Mucosa of stomach (tissue), 1 donor: ENCODE data around the gene SUPT5H.
A peak's percentile ranks its signal among the peaks of the same experiment; 100 is the strongest.

Source experiments
- H3K27me3 ChIP-seq: one replicate; pipeline ENCODE4 v1.7.0; 2013; ENCODE audit warnings: mild to moderate bottlenecking, low read length; ENCODE audit not compliant: control insufficient read depth, insufficient read depth
- H3K36me3 ChIP-seq: one replicate; pipeline ENCODE4 v1.7.0; 2013; ENCODE audit warnings: low read length; ENCODE audit not compliant: control insufficient read depth, insufficient read depth
- H3K4me1 ChIP-seq: one replicate; pipeline ENCODE4 v1.7.0; 2013; ENCODE audit warnings: mild to moderate bottlenecking, low read length; ENCODE audit not compliant: control insufficient read depth, insufficient read depth
- H3K4me3 ChIP-seq: one replicate; pipeline ENCODE4 v1.7.0; 2013; ENCODE audit warnings: low read length
- H3K9ac ChIP-seq: one replicate; pipeline ENCODE4 v1.7.0; 2013; ENCODE audit warnings: mild to moderate bottlenecking, low read length, moderate library complexity
- H3K9me3 ChIP-seq: one replicate; pipeline ENCODE4 v1.7.0; 2013; ENCODE audit warnings: mild to moderate bottlenecking, low read length, moderate library complexity; ENCODE audit not compliant: control insufficient read depth
- donor health status: Pancreatic carcinoma.

Gene SUPT5H

DNA sequence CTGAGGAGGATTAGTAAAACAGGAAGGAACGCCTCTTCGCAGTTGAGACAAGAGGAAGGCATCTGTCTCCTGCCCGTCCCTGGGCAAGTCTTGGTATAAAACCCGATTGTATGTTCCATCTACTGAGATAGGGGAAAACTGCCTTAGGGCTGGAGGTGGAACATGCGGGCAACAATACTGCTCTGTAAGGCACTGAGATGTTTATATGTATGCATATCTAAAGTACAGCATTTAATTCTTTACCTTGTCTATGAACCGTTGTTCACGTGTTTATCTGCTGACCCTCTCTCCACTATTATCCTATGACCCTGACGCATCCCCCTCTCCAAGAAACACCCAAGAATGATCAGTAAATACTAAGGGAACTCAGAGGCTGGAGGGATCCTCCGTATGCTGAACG is 34.5 kb downstream of the SUPT5H start:
- Histone ChIP-seq H3K9me3 (no peaks in the 10 kb centered on the region), H3K4me1 (peaks cover 15% of the 10 kb centered on the region), H3K9ac (peak overlapping the region; percentile 95), H3K36me3 (no peaks in the 10 kb centered on the region), H3K27me3 (no peaks in the 10 kb centered on the region), H3K4me3 (peak overlapping the region; percentile 97)

DNA sequence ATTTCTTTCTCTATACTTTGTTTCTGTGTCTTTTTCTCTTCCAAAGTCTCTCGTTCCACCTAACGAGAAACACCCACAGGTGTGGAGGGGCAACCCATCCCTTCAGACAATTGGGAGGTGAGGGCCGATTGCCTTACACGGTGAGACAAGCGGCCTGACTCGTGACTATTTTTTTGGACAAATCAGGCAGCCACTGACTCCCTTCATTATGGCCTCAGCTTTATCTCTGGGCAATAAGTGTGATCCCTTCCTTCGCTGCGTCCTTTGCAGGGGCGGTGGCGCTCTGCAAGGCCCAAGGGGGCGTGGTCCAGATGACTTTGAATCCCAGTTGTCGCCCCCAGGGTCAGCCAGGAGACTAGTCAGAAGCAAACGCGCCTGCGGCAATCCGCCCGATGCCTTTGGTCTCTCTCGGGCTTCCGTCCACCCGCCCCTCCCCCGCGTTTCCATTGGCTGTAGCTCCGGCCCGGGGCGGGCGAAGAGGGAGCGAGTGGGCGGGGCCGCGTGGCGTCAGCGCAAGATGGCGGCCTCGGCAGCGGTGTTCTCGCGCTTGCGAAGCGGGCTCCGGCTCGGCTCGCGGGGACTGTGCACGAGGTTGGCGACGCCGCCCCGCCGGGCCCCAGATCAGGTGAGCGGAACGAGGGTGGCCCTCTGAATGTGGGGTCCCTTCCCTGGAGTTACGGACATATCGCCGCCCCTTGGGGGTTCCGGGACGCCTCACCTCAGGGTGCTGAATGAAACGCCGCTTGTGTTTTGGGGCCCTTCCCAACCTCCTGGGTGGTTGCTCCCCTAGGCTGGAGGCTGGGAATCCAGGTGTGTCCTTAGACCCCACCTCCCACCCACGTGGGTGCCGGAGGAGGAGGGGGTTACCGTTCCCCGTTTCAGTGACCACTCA is 35.2 kb downstream of the SUPT5H start, which contains the start of gene TIMM50:
TIMM50 (plus strand) TSS at position 502 of the 892 bp plus-strand sequence; CDS start at position 518, 16 bp downstream.
- no peaks in the 10 kb centered on the region for H3K27me3 ChIP-seq
- H3K4me1 ChIP-seq, result peaks cover 15% of the 10 kb centered on the region
- no peaks in the 10 kb centered on the region for H3K36me3 ChIP-seq
- peak within 1 kb of the TSS; percentile 95 for H3K9ac ChIP-seq
- no peaks in the 10 kb centered on the region for H3K9me3 ChIP-seq
- H3K4me3 ChIP-seq, result peak within 1 kb of the TSS; percentile 97

DNA sequence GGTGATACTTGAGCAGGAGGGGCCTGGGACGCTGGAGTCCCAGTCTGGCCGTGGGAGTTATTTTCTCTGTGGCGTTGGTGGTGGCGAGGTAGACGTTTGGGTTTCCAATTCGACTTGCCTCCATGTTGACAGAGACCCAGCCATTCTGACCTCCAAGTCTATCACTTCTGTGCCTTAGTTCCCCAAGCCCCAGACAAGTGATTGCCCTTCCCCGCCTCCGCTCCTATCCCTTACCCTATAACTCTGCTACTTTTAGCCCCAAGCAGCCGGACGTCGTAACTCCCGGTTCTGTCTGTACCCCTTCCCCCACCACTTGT is 35.8 kb downstream of the SUPT5H start:
- Histone ChIP-seq H3K4me3 (peak overlapping the region; percentile 97), H3K9ac (peak overlapping the region; percentile 95), H3K4me1 (peaks cover 15% of the 10 kb centered on the region), H3K27me3 (no peaks in the 10 kb centered on the region), H3K36me3 (no peaks in the 10 kb centered on the region), H3K9me3 (no peaks in the 10 kb centered on the region)

DNA sequence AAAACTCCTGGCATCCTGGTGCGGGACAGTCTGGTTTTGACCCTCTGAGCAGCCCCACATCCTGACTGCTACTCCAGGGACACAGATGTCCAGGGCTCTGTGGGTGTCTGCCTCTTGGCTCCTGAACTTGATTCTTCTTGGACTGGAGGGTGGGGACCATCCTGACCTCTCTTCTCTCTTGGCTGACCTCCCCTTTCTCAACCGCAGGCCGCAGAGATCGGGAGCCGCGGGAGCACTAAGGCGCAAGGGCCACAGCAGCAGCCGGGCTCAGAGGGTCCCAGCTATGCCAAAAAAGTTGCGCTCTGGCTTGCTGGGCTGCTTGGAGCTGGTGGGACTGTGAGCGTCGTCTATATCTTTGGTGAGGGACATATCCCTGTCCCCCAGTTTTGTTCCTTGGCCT is 36.3 kb downstream of the SUPT5H start:
- Histone ChIP-seq H3K4me3 (peak overlapping the region; percentile 97), H3K4me1 (peaks cover 15% of the 10 kb centered on the region), H3K36me3 (no peaks in the 10 kb centered on the region), H3K9ac (peak overlapping the region; percentile 95), H3K27me3 (no peaks in the 10 kb centered on the region), H3K9me3 (no peaks in the 10 kb centered on the region)

DNA sequence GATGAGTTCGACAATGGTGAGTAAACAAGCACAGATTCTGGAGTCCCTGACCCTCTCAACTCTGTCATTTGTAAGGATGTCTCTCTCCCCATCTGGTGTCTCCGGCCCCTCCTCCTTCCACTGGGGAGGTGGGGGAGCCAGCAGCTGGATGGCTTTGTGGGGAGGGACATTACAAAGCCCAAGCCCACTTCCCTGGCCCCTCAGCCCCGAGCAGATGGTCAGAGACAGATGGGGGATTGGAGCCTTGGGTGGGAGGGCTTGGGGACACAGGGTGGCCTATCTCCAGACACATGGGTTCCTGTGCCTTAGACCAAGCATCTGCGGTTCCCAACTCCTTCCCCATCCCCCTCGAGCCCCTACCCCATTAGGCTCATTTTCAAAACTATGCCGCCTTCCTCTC is 37.8 kb downstream of the SUPT5H start:
- H3K36me3 ChIP-seq, result no peaks in the 10 kb centered on the region
- no peak overlapping the region for H3K9ac ChIP-seq

DNA sequence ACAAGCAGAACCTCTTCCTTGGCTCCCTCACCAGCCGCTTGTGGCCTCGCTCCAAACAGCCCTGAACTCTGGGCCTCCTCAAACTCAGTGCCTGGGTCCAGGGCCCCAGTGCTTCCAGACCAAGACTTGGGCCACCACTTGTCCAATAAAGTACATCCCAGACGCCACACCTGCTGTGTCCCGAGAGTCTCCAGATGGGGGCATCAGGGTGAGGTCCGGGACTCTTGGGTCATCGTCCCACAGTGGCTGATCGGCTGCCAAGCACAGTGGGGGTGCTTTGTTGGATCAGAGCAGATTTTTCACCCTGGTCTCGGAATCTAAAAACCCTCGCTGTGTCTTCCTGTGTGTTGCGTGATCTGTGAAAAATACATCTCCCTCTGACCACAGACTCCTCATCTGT is 44.4 kb downstream of the SUPT5H start:
- no peaks in the 10 kb centered on the region for H3K9me3 ChIP-seq
- H3K36me3 ChIP-seq, result peaks cover 6% of the 10 kb centered on the region

More for the DNA sequence above, 37.8 kb downstream of the SUPT5H start:
- no peaks in the 10 kb centered on the region for H3K9me3 ChIP-seq
- H3K4me3 ChIP-seq, result no peak overlapping the region
- peaks cover 15% of the 10 kb centered on the region for H3K4me1 ChIP-seq
- no peaks in the 10 kb centered on the region for H3K27me3 ChIP-seq

DNA sequence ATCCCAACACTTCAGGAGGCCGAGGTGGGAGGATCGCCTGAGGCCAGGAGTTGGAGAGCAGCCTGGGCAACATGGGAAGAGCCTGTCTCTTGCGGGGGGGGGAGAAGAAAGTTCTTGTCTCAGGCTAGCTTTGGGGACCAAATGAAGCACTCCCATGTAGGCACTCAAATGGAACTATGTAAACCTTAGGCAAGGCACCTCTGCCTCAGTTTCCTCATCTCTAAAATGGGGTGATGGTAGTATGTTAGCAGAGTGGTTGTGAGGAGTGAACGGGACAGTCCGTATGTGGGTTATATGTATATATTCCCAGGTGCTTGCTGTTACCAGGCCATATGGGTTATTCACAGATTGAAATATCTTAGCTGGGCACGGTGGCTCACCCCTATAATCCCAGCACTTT is 46.8 kb downstream of the SUPT5H start:
- H3K36me3 ChIP-seq, result peaks cover 6% of the 10 kb centered on the region
- H3K9me3 ChIP-seq, result no peaks in the 10 kb centered on the region
- H3K4me3 ChIP-seq, result no peak overlapping the region
- H3K4me1 ChIP-seq, result no peaks in the 10 kb centered on the region
- peaks cover 9% of the 10 kb centered on the region for H3K27me3 ChIP-seq
- no peak overlapping the region for H3K9ac ChIP-seq

More for the DNA sequence above, 44.4 kb downstream of the SUPT5H start:
- H3K9ac ChIP-seq, result no peak overlapping the region
- H3K4me3 ChIP-seq, result no peak overlapping the region
- no peaks in the 10 kb centered on the region for H3K4me1 ChIP-seq
- H3K27me3 ChIP-seq, result no peaks in the 10 kb centered on the region

DNA sequence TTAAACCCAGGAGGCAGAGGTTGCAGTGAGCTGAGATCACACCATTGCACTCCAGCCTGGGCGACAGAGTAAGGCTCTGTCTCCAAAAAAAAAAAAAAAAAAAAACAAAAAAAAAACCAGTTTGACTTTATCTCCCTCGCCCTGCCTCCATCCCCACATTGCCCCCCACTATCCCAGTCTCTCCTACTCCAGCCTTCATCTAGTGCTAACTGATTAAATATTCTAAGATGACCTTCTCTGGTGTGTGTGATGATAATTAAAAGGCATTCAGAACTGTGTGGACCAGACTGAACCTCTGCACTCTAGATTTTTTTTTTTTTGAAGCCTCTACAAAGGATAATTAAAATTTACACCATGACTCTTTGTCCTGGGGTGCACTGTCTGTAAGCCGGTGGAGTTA is 47.4 kb downstream of the SUPT5H start:
- H3K36me3 ChIP-seq, result peaks cover 6% of the 10 kb centered on the region
- H3K27me3 ChIP-seq, result peaks cover 14% of the 10 kb centered on the region

DNA sequence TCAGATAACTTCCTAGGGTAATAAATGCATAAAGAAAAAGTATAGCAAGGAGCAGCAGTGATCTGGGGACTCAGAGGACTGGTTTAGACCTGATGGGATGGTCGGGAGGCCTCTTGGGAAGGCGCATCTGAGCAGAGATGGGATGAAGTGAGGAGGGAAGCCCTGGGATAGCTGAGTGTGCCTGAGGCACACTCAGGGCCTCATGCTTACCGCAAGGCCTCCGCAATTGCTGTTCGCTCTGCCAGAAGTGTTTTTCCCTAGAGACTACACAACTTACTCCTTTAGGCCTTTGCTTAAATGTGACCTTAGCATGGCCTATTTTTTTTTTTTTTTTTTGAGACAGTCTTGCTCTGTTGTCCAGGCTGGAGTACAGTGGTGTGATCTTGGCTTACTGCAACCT is 49.3 kb downstream of the SUPT5H start:
- peaks cover 9% of the 10 kb centered on the region for H3K4me1 ChIP-seq
- H3K9ac ChIP-seq, result no peak overlapping the region
- no peak overlapping the region for H3K4me3 ChIP-seq
- H3K27me3 ChIP-seq, result peaks cover 33% of the 10 kb centered on the region
- H3K9me3 ChIP-seq, result no peaks in the 10 kb centered on the region
- H3K36me3 ChIP-seq, result no peaks in the 10 kb centered on the region

More for the DNA sequence above, 47.4 kb downstream of the SUPT5H start:
- Histone ChIP-seq H3K4me3 (no peak overlapping the region), H3K4me1 (peaks cover under 1% of the 10 kb centered on the region), H3K9me3 (no peaks in the 10 kb centered on the region), H3K9ac (no peak overlapping the region)

DNA sequence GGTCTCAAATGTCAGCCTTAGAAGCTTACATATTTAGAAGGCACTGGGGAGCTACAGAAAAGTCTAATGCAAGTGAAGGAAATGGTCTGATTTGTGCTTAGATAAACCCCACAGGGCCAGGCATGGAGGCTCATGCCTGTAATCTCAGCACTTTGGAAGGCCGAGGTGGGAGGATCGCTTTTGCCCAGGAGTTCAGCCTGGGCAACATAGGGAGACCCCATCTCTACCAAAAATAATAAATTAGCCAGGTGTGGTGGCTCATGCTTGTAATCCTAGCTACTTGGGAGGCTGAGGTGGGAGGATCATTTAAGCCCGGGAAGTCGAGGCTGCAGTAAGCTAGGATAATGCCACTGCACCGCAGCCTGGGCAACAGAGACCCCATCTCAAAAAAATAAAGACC is 50.7 kb downstream of the SUPT5H start:
- peaks cover 9% of the 10 kb centered on the region for H3K4me1 ChIP-seq
- H3K4me3 ChIP-seq, result no peak overlapping the region
- H3K9ac ChIP-seq, result no peak overlapping the region
- H3K36me3 ChIP-seq, result no peaks in the 10 kb centered on the region
- no peaks in the 10 kb centered on the region for H3K9me3 ChIP-seq
- peaks cover 43% of the 10 kb centered on the region for H3K27me3 ChIP-seq

DNA sequence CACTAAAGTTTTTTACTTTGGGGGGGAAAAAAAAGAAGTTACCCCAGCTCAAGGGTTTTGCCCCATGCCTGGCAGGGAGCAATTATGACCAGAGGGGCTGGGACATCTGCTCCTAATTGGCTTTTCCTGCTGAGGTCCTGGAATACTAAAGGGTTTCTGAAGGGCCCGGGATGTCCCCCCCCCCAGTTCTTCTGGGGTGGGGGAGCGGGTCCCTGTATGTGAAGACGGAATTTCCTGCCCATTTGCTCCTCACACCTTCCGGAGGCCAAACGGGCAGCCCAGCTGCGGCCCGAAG is 52.3 kb downstream of the SUPT5H start:
- Histone ChIP-seq H3K36me3 (no peaks in the 10 kb centered on the region), H3K4me1 (peaks cover 9% of the 10 kb centered on the region), H3K27me3 (peaks cover 43% of the 10 kb centered on the region), H3K9ac (no peak overlapping the region), H3K4me3 (no peak overlapping the region), H3K9me3 (no peaks in the 10 kb centered on the region)

DNA sequence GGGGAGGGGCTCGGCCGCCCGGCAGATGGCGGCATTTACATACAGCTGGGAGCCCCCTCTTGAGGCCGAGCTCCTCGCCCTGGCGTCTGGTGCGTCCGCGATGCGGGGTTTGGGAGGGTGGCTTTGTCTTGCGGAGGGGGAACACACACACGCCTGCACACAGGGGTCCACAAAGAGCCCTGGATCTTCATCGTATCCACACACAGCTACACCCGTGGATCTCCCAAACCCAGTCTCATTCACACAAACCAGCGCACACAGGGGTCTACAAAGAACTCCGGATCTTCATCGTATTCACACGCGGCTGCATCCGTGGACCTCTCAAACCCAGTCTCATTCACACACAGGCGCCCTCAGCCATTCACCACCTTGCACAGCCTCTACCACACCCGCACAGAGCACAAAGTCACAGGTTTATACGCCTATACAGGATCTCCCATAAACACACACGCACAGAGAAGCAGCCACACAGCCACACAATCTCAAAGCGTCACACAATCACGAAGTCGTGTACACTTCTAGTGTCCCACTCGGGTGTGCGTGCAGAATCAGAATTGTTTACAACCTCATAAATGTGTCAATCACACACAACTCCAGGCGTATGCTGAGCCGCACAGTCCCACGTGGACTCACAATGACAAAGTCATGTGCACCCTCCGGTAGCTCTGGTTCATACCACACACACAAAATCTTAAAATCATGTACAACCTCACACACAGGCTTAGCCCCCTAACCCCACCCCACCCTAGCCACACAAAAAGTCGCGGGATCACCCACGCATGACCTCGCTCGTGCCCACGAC is 52.8 kb downstream of the SUPT5H start:
- Histone ChIP-seq H3K4me3 (no peak overlapping the region), H3K9me3 (no peaks in the 10 kb centered on the region), H3K4me1 (peaks cover 9% of the 10 kb centered on the region), H3K36me3 (no peaks in the 10 kb centered on the region), H3K9ac (no peak overlapping the region), H3K27me3 (peaks cover 48% of the 10 kb centered on the region)
